Mesenchymal stem cell (in vitro differentiated cells and primary cell): ENCODE data around the gene SDSL.

Source experiments
- DNase-seq: peaks from one replicate; pipeline ENCODE4 v3.0.0-alpha.2; 2013
- H2AFZ ChIP-seq: one replicate; pipeline ENCODE4 v1.6.1; 2013; ENCODE audit warnings: low read depth, mild to moderate bottlenecking, control low read depth, inconsistent platforms, low read length, moderate library complexity
- H2AK5ac ChIP-seq: 2 replicates; pipeline ENCODE4 v1.6.1; 2013; ENCODE audit warnings: low read length, moderate library complexity, mild to moderate bottlenecking, inconsistent platforms; ENCODE audit not compliant: severe bottlenecking
- H2BK120ac ChIP-seq: one replicate; pipeline ENCODE4 v1.6.1; 2013; ENCODE audit warnings: low read depth, mild to moderate bottlenecking, inconsistent platforms, low read length, moderate library complexity
- H2BK12ac ChIP-seq, 2 experiments: one replicate each; pipeline ENCODE4 v1.6.1; 2013; ENCODE audit warnings: inconsistent platforms in 2 of 2, low read length in 2 of 2, mild to moderate bottlenecking in 2 of 2, moderate library complexity in 2 of 2, control low read depth in 1 of 2
- H2BK15ac ChIP-seq: one replicate; pipeline ENCODE4 v1.6.1; 2013; ENCODE audit warnings: mild to moderate bottlenecking, low read depth, inconsistent platforms; ENCODE audit not compliant: poor library complexity, severe bottlenecking
- H2BK5ac ChIP-seq: 2 replicates; pipeline ENCODE4 v1.6.1; 2013; ENCODE audit warnings: low read depth, mild to moderate bottlenecking, low read length, control low read depth, inconsistent platforms; ENCODE audit not compliant: poor library complexity, severe bottlenecking
- H3K14ac ChIP-seq, 2 experiments: one replicate each; pipeline ENCODE4 v1.6.1; 2013; ENCODE audit warnings: inconsistent platforms in 2 of 2, low read length in 2 of 2, control low read depth in 1 of 2, mild to moderate bottlenecking in 1 of 2, moderate library complexity in 1 of 2
- H3K18ac ChIP-seq, 2 experiments: one replicate each; pipeline ENCODE4 v1.6.1; 2013; ENCODE audit warnings: inconsistent platforms in 2 of 2, low read length in 2 of 2, control low read depth in 1 of 2, low read depth in 1 of 2, mild to moderate bottlenecking in 1 of 2
- H3K23ac ChIP-seq, 2 experiments: one replicate each; pipeline ENCODE4 v1.6.1; 2013; ENCODE audit warnings: inconsistent platforms in 2 of 2, low read length in 2 of 2, mild to moderate bottlenecking in 2 of 2, moderate library complexity in 2 of 2, control low read depth in 1 of 2
- H3K27ac ChIP-seq: 2 replicates; pipeline ENCODE4 v1.5.1; 2013; ENCODE audit warnings: mild to moderate bottlenecking, moderate library complexity, low read length, control low read depth, inconsistent platforms; ENCODE audit not compliant: poor library complexity, severe bottlenecking
- H3K27me3 ChIP-seq, 2 experiments: 2 replicates each; pipeline versions ENCODE4 v1.6.1 to v1.7.0; 2013; ENCODE audit warnings: low read length in 2 of 2, mild to moderate bottlenecking in 2 of 2, moderate library complexity in 2 of 2, control low read depth in 1 of 2, inconsistent platforms in 1 of 2; ENCODE audit not compliant: control insufficient read depth in 1 of 2, insufficient read depth in 1 of 2
- H3K36me3 ChIP-seq, 2 experiments: 2 replicates each; pipeline versions ENCODE4 v1.6.1 to v1.7.0; 2013; ENCODE audit warnings: low read length in 2 of 2, control low read depth in 1 of 2, inconsistent platforms in 1 of 2, low read depth in 1 of 2, mild to moderate bottlenecking in 1 of 2; ENCODE audit not compliant: insufficient read depth in 2 of 2, control insufficient read depth in 1 of 2
- H3K4ac ChIP-seq, 2 experiments: one replicate each; pipeline ENCODE4 v1.6.1; 2013; ENCODE audit warnings: inconsistent platforms in 2 of 2, low read length in 2 of 2, mild to moderate bottlenecking in 2 of 2, moderate library complexity in 2 of 2, control low read depth in 1 of 2, low read depth in 1 of 2
- H3K4me1 ChIP-seq: 2 replicates; pipeline ENCODE4 v1.6.1; 2013; ENCODE audit warnings: low read depth, low read length, control low read depth; ENCODE audit not compliant: control insufficient read depth, insufficient read depth
- H3K4me2 ChIP-seq: 2 replicates; pipeline ENCODE4 v1.6.1; 2013; ENCODE audit warnings: low read length, mild to moderate bottlenecking, inconsistent platforms; ENCODE audit not compliant: poor library complexity, severe bottlenecking
- H3K4me3 ChIP-seq, 2 experiments: 2 replicates each; pipeline versions ENCODE4 v1.5.1 to v1.7.0; 2013; ENCODE audit warnings: low read length in 2 of 2, mild to moderate bottlenecking in 2 of 2, control low read depth in 1 of 2, low read depth in 1 of 2; ENCODE audit not compliant: insufficient read depth in 1 of 2
- H3K79me1 ChIP-seq: replicated peaks from 2 replicates; pipeline ENCODE4 v1.6.1; 2013; ENCODE audit warnings: mild to moderate bottlenecking, control low read depth, low read length, inconsistent platforms; ENCODE audit not compliant: poor library complexity, severe bottlenecking
- H3K9ac ChIP-seq: 2 replicates; pipeline ENCODE4 v1.7.0; 2013; ENCODE audit warnings: mild to moderate bottlenecking, low read length, moderate library complexity
- H3K9me3 ChIP-seq: 2 replicates; pipeline ENCODE4 v1.7.0; 2013; ENCODE audit warnings: mild to moderate bottlenecking, low read length; ENCODE audit not compliant: control insufficient read depth
- H4K8ac ChIP-seq: one replicate; pipeline ENCODE4 v1.6.1; 2013; ENCODE audit warnings: inconsistent platforms, mild to moderate bottlenecking, low read length, moderate library complexity
- H4K91ac ChIP-seq: one replicate; pipeline ENCODE4 v1.6.1; 2013; ENCODE audit warnings: mild to moderate bottlenecking, low read length, inconsistent platforms
- WGBS: methylation state at CpG from one replicate; pipeline ENCODE4 v1.1.7; 2013; ENCODE audit warnings: mixed read lengths; 5-methylcytosine and 5-hydroxymethylcytosine counted together

The SDSL gene

DNA sequence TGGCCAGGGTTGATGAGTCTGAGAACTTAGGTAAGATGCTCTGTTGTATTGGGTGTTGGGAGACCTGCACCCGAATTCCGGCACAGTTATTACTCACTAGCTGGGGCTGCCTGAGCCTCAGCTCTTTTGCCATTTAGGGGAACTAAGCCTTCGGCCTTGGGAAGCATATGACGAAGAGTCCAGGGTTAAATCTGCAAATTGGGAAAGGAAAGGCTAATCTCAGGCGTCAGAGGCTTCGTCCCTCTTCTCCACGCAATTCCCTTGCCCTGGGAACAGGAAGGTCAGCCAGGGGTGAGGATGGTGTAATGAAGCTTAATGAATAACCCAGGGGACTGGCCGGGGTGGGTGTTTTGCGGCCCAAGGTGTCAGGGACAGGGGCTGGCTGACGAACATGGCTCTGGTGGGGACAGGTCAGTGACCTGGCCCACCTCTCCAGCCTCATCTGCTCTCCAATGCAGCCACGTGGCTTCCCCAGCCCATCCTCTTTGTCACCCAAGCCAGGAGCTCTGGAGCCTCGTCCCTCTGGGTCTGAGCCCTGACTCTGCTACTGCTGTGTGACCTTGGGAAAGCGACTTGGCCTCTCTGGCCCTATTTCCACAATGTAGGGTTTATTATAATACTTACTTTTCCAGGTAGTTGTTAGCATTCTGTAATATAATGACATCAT is 3.8 kb upstream of the SDSL start:
- Histone ChIP-seq H3K4me2 (no peak overlapping the region), H4K91ac (peak overlapping the region; percentile 18), H2BK120ac (no peak overlapping the region), H2BK5ac (no peak overlapping the region), H3K4ac (no peak overlapping the region), H3K18ac (no peak overlapping the region), H3K9ac (no peak overlapping the region), H3K27me3 (peaks cover 0 to 2% of the 10 kb centered on the region in 2 experiments), H2BK12ac (no peak overlapping the region), H3K4me3 (no peak overlapping the region), H3K9me3 (no peaks in the 10 kb centered on the region), H3K4me1 (peaks cover 22% of the 10 kb centered on the region), H2AK5ac (no peak overlapping the region), H4K8ac (no peak overlapping the region), H2AFZ (no peak overlapping the region), H2BK15ac (no peak overlapping the region), H3K36me3 (no peaks in the 10 kb centered on the region), H3K79me1 (peaks cover 5% of the 10 kb centered on the region), H3K23ac (no peak overlapping the region), H3K14ac (no peak overlapping the region), H3K27ac (no peak overlapping the region)
- WGBS, result 69% methylated on average over 11 of the region's 13 CpGs
- no peak for DNase-seq

DNA sequence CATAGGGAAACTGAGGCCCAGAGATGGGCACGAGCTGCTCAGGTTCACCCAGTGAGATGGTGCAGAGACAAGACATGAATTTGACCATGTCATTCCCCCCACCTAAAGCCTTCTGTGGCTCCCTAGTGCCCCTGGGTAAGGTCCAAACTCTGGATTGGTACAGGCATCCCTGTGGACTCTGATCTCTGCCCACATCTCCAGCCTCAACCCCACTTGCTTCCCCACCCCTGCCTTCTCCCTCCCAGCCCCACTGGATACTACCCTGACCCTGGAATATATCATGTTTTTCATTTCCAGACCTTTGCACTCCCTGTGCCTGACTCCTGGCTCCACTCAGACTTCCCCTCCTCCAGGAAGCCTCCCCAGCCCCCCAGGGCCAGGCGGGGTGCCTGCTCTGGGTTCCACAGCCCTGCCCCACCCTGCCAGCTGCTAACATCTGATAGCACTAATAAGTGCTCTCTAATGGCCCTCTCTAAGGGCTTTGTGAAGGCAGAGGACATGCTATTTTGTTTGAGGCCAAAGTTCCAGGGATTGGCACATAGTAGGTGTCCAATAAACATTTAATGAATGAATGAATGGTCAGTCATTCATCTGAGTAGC is 1.1 kb upstream of the SDSL start:
- no peak overlapping the region for H2AFZ ChIP-seq

GRCh38 chr12:113422886-113423669 is 898 bp downstream of the SDSL start:
- Histone ChIP-seq H2BK5ac (no peak overlapping the region), H3K36me3 (peaks cover 0 to 2% of the 10 kb centered on the region in 2 experiments), H3K4me2 (peak overlapping the region; percentile 60), H2AFZ (no peak overlapping the region), H3K18ac (peak overlapping the region in 1 of 2 experiments; percentile 88), H3K4me1 (peaks cover 14% of the 10 kb centered on the region), H4K8ac (peak overlapping the region; percentile 92), H3K9me3 (no peaks in the 10 kb centered on the region), H2BK120ac (no peak overlapping the region), H2BK12ac (peak overlapping the region in 1 of 2 experiments; percentile 0), H3K27me3 (no peaks in the 10 kb centered on the region), H2AK5ac (no peak overlapping the region), H3K14ac (no peak overlapping the region), H3K4ac (peak overlapping the region; percentile 20 to 82), H2BK15ac (no peak overlapping the region), H3K79me1 (peaks cover 12% of the 10 kb centered on the region), H3K23ac (no peak overlapping the region), H4K91ac (peak overlapping the region; percentile 79), H3K4me3 (peak overlapping the region; percentile 57 to 86), H3K9ac (peak overlapping the region; percentile 98), H3K27ac (no peak overlapping the region)
- 96% methylated on average over 6 of the region's 6 CpGs for WGBS
- DNase-seq, result peak; percentile 42

More for the DNA sequence above, 1.1 kb upstream of the SDSL start:
- WGBS, result 92% methylated on average over 2 of the region's 2 CpGs
- H3K79me1 ChIP-seq, result peaks cover 12% of the 10 kb centered on the region
- H3K27ac ChIP-seq, result no peak overlapping the region
- H3K36me3 ChIP-seq, result peaks cover 0 to 2% of the 10 kb centered on the region in 2 experiments
- H3K9me3 ChIP-seq, result no peaks in the 10 kb centered on the region
- no peak overlapping the region for H3K4me2 ChIP-seq
- H2BK120ac ChIP-seq, result no peak overlapping the region
- H3K27me3 ChIP-seq, result no peaks in the 10 kb centered on the region
- no peak for DNase-seq
- no peak overlapping the region for H3K18ac ChIP-seq
- H3K14ac ChIP-seq, result no peak overlapping the region
- H4K91ac ChIP-seq, result peak overlapping the region; percentile 43
- no peak overlapping the region for H3K4ac ChIP-seq
- H4K8ac ChIP-seq, result no peak overlapping the region
- H2BK15ac ChIP-seq, result no peak overlapping the region
- no peak overlapping the region for H3K4me3 ChIP-seq
- no peak overlapping the region for H2BK5ac ChIP-seq
- H3K4me1 ChIP-seq, result peaks cover 15% of the 10 kb centered on the region
- H3K23ac ChIP-seq, result no peak overlapping the region
- no peak overlapping the region for H3K9ac ChIP-seq
- no peak overlapping the region for H2AK5ac ChIP-seq
- H2BK12ac ChIP-seq, result peak overlapping the region in 1 of 2 experiments; percentile 15

- H2BK15ac ChIP-seq, result no peak overlapping the region
- no peak overlapping the region for H3K27ac ChIP-seq
- no peak overlapping the region for H3K4me2 ChIP-seq
- H3K18ac ChIP-seq, result no peak overlapping the region
- no peak overlapping the region for H4K8ac ChIP-seq
- 86% methylated on average over 1 of the region's 1 CpG for WGBS
- peaks cover 10% of the 10 kb centered on the region for H3K4me1 ChIP-seq
- no peaks in the 10 kb centered on the region for H3K9me3 ChIP-seq
- DNase-seq, result no peak
- H2BK120ac ChIP-seq, result no peak overlapping the region
- no peak overlapping the region for H2BK12ac ChIP-seq
- no peak overlapping the region for H3K14ac ChIP-seq
- no peak overlapping the region for H3K4ac ChIP-seq
- no peaks in the 10 kb centered on the region for H3K27me3 ChIP-seq
- no peak overlapping the region for H2AFZ ChIP-seq
- H3K9ac ChIP-seq, result no peak overlapping the region
- H3K23ac ChIP-seq, result no peak overlapping the region
- H3K79me1 ChIP-seq, result peaks cover 12% of the 10 kb centered on the region
- H2AK5ac ChIP-seq, result no peak overlapping the region
- no peak overlapping the region for H3K4me3 ChIP-seq
- no peak overlapping the region for H2BK5ac ChIP-seq
- peaks cover 0 to 2% of the 10 kb centered on the region in 2 experiments for H3K36me3 ChIP-seq
- no peak overlapping the region for H4K91ac ChIP-seq
Observed at GRCh38 chr12:113424456-113424855, 2.3 kb downstream of the SDSL start.
